ENCODE measurements around the gene DYNC1LI1.

DNA sequence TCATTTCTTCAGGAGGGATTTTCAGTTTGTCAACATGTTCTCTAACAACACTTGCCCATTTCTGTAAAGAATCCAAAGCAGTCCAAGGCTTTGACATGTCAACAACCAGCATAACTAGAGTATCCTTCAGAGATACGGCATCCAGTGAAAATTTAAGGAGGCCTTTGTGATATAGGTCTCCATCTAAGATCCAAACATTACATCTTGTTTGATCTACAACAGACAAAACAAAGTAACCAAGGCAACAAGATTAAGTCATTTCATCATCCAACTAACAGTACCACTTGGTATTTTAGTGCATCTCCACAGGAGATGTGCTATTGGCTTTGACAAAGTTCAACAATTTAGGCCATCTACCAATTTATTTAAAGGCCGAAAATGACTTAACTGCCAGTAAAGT, 25.8 kb downstream of the DYNC1LI1 start:
- TF ChIP-seq POLR2A (IDR thresholded peaks at IDR 0.05; ENCODE audit: low read depth, low read length) (no peak), TAF1 (IDR thresholded peaks at IDR 0.05; ENCODE audit: borderline replicate concordance, low read depth, low read length) (no peak)

All from GM12892 (cell line).